PC-9 (cell line): Measurements from ENCODE around the gene ENG. TPM values are rescaled to one million over a fixed set of nuclear protein-coding genes. Genes with fewer than 3 reads are reported as not detected.

Experiments used
- BruUV-seq: library from RNA; stranded (reverse); fragments of 400-500 nt; replicated peaks from 2 replicates; lab custom pipeline; 2021; lab: Mats Ljungman, UMichigan
- CTCF ChIA-PET: fragments of 300-600 bp; sonication (Branson Sonifier 250); formaldehyde crosslinking; loops from one replicate; lab custom pipeline; 2022; ENCODE audit warnings: antibody characterized with exemption; lab: Charles Lee
- POLR2A ChIA-PET: fragments of 300-600 bp; sonication (Branson Sonifier 250); formaldehyde crosslinking; loops from one replicate; lab custom pipeline; 2022; ENCODE audit warnings: antibody characterized with exemption; ENCODE audit not compliant: unreplicated experiment; lab: Charles Lee
- DNase-seq, 2 experiments: peaks; one replicate each; pipeline versions ENCODE4 v3.0.0 to v3.0.0-alpha.2; 2015 to 2022; ENCODE audit warnings: mixed read lengths in 1 of 2
- H2AFZ ChIP-seq: fragments of 200-600 bp; sonication (generic); 2 replicates; pipeline ENCODE4 v1.8.1; 2017; ENCODE audit warnings: antibody characterized with exemption
- H3F3A ChIP-seq: fragments of 200-600 bp; sonication (generic); 2 replicates; pipeline ENCODE4 v1.8.1; 2017; ENCODE audit warnings: antibody characterized with exemption, mild to moderate bottlenecking, low read depth; ENCODE audit not compliant: insufficient read depth
- H3K27ac ChIP-seq: fragments of 200-600 bp; sonication (generic); 2 replicates; pipeline ENCODE4 v1.6.1; 2016; ENCODE audit warnings: mixed run types
- H3K27me3 ChIP-seq: fragments of 200-600 bp; sonication (generic); 2 replicates; pipeline ENCODE4 v1.6.1; 2016; ENCODE audit warnings: low read depth, mixed run types; ENCODE audit not compliant: insufficient read depth
- H3K36me3 ChIP-seq: fragments of 200-600 bp; sonication (generic); 2 replicates; pipeline ENCODE4 v1.6.1; 2016; ENCODE audit warnings: low read depth, mixed run types
- H3K4me1 ChIP-seq: fragments of 200-600 bp; sonication (generic); replicated peaks from 2 replicates; pipeline ENCODE4 v1.6.1; 2016; ENCODE audit warnings: mixed run types; ENCODE audit not compliant: insufficient read depth
- H3K4me2 ChIP-seq: fragments of 200-600 bp; sonication (generic); 2 replicates; pipeline ENCODE4 v1.6.1; 2017; ENCODE audit warnings: mixed run types
- H3K4me3 ChIP-seq: fragments of 200-600 bp; sonication (generic); 2 replicates; pipeline ENCODE4 v1.6.1; 2016; ENCODE audit warnings: mixed run types
- H3K79me2 ChIP-seq: fragments of 200-600 bp; sonication (generic); 2 replicates; pipeline ENCODE4 v1.6.1; 2017; ENCODE audit warnings: low read depth, mixed run types
- H3K9me2 ChIP-seq: fragments of 200-600 bp; sonication (generic); 2 replicates; pipeline ENCODE4 v1.8.1; 2017; ENCODE audit warnings: mild to moderate bottlenecking; ENCODE audit not compliant: insufficient read depth
- H3K9me3 ChIP-seq: fragments of 200-600 bp; sonication (generic); 2 replicates; pipeline ENCODE4 v1.8.1; 2016; ENCODE audit warnings: low read depth; ENCODE audit not compliant: insufficient read depth
- H4K20me1 ChIP-seq: fragments of 200-600 bp; sonication (generic); 2 replicates; pipeline ENCODE4 v1.8.1; 2017; ENCODE audit not compliant: insufficient read depth
- EZH2 ChIP-seq: fragments of 200-600 bp; sonication (generic); IDR thresholded peaks from 2 replicates; pipeline ENCODE4 v1.8.0; 2017; ENCODE audit warnings: antibody characterized with exemption, low read depth
- intact Hi-C: fragments of 100-400 bp; cut with micrococcal nuclease; formaldehyde crosslinking; loops from one replicate; pipeline ENCODE4 v1.10.0; 2022; ENCODE audit not compliant: unreplicated experiment
- total RNA-seq: library from RNA; stranded (reverse); gene quantifications from 2 replicates; pipeline ENCODE4 v1.2.3, GENCODE V29; 2021
- TF ChIP-seq, protein P1 (sequence below): fragments of 200-600 bp; sonication (generic); conservative IDR thresholded peaks from 2 replicates; pipeline ENCODE4 v1.6.1; 2017; ENCODE audit warnings: mixed run types, antibody characterized with exemption, mild to moderate bottlenecking, moderate library complexity

ENG gene
- total RNA-seq, 1 experiment from 2014 or later = 23.1 TPM

DNA sequence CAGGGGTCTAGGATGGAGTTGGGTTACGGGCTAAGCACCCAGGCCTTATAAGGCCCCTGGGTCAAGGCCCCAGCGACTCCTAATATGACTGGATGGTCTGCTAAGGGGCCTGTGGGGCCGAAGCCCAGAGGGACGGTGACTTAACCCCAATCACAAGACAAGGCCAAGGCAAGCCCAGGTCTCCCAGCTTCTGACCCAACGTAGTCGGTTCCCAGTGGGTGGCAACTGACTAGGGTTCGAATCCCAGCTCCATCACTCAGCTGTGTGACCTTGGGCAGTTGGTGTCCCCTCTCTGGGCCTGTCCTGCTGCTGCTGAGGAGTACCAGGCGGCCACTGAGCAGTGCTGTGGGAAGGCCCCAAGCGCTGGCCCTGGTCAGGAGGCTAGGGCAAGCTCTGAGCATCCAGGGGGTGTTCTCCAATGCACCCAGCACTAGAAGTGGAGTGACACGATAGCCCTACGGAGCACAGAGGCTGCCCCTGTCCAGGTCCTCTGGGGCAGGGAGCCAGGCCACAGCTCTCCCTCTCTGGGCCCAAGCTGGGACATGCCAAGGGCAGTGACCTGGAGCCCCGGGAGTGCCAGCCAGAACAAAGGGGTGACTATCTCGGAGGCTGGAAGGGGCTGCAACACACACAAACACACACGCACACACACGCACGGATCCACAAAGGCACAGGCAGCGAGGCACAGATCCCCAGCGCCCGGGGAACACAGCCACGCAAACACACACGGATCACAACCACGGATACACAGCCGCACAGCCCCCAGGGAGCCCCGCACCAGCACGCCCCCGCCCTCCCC lies 22.5 kb upstream of the ENG start:
- Histone ChIP-seq H3K4me2 (peak overlapping the region; percentile 95), H3K9me3 (no peaks in the 10 kb centered on the region), H3K9me2 (no peaks in the 10 kb centered on the region), H3F3A (no peaks in the 10 kb centered on the region), H3K4me1 (peaks cover 19% of the 10 kb centered on the region; the same call in 1 of the 2 replicates), H3K27me3 (no peaks in the 10 kb centered on the region), H4K20me1 (no peaks in the 10 kb centered on the region), H2AFZ (peak overlapping the region; percentile 87), H3K4me3 (peak overlapping the region; percentile 62), H3K79me2 (no peaks in the 10 kb centered on the region), H3K36me3 (no peaks in the 10 kb centered on the region), H3K27ac (no peak overlapping the region)
- TSS peak; percentile 85 for BruUV-seq
- DNase-seq = peak in 1 of 2 experiments; percentile 33
- CTCF ChIA-PET = interaction anchor here (0.9 kb wide), 1 partner anchor 44 kb away, joined by 3 read pairs; no protein-coding TSS in a partner anchor
- TF ChIP-seq EZH2 = no peak
- TF ChIP-seq, protein P1, sequence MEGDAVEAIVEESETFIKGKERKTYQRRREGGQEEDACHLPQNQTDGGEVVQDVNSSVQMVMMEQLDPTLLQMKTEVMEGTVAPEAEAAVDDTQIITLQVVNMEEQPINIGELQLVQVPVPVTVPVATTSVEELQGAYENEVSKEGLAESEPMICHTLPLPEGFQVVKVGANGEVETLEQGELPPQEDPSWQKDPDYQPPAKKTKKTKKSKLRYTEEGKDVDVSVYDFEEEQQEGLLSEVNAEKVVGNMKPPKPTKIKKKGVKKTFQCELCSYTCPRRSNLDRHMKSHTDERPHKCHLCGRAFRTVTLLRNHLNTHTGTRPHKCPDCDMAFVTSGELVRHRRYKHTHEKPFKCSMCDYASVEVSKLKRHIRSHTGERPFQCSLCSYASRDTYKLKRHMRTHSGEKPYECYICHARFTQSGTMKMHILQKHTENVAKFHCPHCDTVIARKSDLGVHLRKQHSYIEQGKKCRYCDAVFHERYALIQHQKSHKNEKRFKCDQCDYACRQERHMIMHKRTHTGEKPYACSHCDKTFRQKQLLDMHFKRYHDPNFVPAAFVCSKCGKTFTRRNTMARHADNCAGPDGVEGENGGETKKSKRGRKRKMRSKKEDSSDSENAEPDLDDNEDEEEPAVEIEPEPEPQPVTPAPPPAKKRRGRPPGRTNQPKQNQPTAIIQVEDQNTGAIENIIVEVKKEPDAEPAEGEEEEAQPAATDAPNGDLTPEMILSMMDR = no peak
- intact Hi-C loops = no loop called here
- POLR2A ChIA-PET = interaction anchor here (0.6 kb wide), 1 partner anchor 172 kb away, joined by 6 read pairs; no protein-coding TSS in a partner anchor

DNA sequence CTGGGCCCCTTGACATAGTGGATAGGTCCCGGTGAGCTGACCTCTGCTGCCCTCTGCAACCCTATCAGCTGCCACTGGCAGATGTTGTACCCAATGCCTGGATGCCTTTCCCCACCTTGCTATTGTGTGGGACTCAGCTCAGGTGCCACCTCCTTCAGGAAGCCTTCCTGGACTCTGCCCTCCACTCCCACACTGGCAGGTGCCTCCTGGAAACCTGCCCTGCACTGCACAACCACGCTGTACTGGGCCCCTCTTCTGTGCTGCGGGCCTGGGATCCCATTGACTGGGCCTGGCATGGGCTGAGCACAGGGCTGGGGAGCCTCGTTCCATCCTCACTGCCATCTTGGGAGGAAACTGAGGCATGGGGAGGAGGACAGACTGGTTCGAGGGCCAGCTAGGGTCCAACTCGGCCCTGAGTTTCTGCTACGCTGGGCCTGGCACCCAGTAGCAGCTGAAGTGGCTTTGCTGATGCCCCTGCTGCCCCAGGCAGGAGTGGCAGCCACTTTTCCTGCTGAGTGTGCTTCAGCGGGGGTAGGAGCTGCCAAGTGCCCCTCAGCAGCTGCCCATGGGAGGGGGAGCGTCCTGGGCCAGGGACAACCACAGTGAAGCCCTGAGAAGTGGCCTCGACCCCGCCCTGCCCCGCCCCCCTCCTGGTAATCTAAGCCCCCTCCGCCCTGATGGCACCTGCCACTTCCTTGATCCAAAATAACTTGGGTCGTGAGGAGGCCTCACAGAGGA lies 21.7 kb upstream of the ENG start:
- Histone ChIP-seq H3K4me2 (0 out of 2 replicates have a peak overlapping the region, but pooled peaks have one; percentile 95), H3K27me3 (no peaks in the 10 kb centered on the region), H3K4me3 (no peak overlapping the region), H3K9me3 (no peaks in the 10 kb centered on the region), H3K27ac (no peak overlapping the region), H3K36me3 (no peaks in the 10 kb centered on the region), H3K9me2 (no peaks in the 10 kb centered on the region), H3K79me2 (no peaks in the 10 kb centered on the region), H2AFZ (no peak overlapping the region), H3K4me1 (peaks cover 19% of the 10 kb centered on the region; the same call in 1 of the 2 replicates), H4K20me1 (no peaks in the 10 kb centered on the region), H3F3A (no peaks in the 10 kb centered on the region)
- intact Hi-C loops = no loop called here
- DNase-seq = no peak
- no TSS peak for BruUV-seq
- TF ChIP-seq EZH2 = no peak
- TF ChIP-seq, protein P1 = no peak
- POLR2A ChIA-PET = no interaction called here
- CTCF ChIA-PET = interaction anchor here (0.9 kb wide), 1 partner anchor 44 kb away, joined by 3 read pairs; no protein-coding TSS in a partner anchor

DNA sequence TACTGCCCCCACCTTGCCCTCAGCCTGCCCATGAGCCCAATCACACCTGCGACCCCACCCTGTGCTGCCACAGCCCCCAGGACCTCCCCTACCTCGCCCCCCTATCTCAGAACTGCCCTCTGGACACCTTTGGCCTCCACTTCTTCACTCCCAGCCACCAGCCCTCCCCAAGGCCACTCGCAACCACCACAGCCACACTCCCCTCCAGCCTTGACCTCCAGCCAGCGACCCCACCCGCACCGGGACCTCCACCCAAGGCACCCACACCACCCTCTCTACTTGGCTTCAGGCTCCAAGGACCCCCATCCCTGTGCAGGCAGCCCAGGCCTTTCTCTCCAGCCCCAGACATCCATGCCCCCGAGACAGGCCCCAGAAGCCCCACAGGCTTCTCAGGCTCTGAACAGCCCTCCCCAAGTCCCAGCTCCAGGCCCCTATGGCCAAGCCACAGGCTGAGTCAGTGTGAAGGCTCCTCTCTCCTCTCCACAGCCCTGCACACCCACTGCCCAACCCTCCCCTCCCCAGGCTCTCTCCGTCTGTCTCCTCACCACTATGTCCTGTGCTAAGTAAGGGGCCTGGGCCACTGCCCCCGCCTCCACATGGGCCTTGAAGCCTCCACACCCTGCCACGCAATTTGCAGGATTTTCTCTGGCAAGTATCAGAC lies 21.0 kb upstream of the ENG start:
- no peaks in the 10 kb centered on the region for H3K79me2 ChIP-seq
- H3K27ac ChIP-seq = no peak overlapping the region
- DNase-seq = no peak
- no peaks in the 10 kb centered on the region for H3K36me3 ChIP-seq
- no peaks in the 10 kb centered on the region for H3F3A ChIP-seq
- TF ChIP-seq EZH2 = no peak
- TF ChIP-seq, protein P1 = no peak
- H3K9me3 ChIP-seq = no peaks in the 10 kb centered on the region
- BruUV-seq = no TSS peak
- peaks cover 19% of the 10 kb centered on the region; the same call in 1 of the 2 replicates for H3K4me1 ChIP-seq
- no peak overlapping the region for H3K4me3 ChIP-seq
- no peak overlapping the region for H2AFZ ChIP-seq
- CTCF ChIA-PET = no interaction called here
- no peaks in the 10 kb centered on the region for H3K27me3 ChIP-seq
- no peaks in the 10 kb centered on the region for H3K9me2 ChIP-seq
- H3K4me2 ChIP-seq = no peak overlapping the region
- intact Hi-C loops = no loop called here
- POLR2A ChIA-PET = no interaction called here
- H4K20me1 ChIP-seq = no peaks in the 10 kb centered on the region
